A375 (cell line): ENCODE data around the gene OGN. TPM values are rescaled to one million over a fixed set of nuclear protein-coding genes. Genes with fewer than 3 reads are reported as not detected.

Source experiments
- total RNA-seq: library from RNA; depleted of rRNA; stranded (reverse); fragments of >200 nt; shearing (Covaris generic); gene quantifications from 2 replicates; pipeline ENCODE4 v1.2.3, GENCODE V29; 2014; rRNA removed

OGN gene, protein sequence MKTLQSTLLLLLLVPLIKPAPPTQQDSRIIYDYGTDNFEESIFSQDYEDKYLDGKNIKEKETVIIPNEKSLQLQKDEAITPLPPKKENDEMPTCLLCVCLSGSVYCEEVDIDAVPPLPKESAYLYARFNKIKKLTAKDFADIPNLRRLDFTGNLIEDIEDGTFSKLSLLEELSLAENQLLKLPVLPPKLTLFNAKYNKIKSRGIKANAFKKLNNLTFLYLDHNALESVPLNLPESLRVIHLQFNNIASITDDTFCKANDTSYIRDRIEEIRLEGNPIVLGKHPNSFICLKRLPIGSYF
- not detected in 2 replicates for total RNA-seq

DNA sequence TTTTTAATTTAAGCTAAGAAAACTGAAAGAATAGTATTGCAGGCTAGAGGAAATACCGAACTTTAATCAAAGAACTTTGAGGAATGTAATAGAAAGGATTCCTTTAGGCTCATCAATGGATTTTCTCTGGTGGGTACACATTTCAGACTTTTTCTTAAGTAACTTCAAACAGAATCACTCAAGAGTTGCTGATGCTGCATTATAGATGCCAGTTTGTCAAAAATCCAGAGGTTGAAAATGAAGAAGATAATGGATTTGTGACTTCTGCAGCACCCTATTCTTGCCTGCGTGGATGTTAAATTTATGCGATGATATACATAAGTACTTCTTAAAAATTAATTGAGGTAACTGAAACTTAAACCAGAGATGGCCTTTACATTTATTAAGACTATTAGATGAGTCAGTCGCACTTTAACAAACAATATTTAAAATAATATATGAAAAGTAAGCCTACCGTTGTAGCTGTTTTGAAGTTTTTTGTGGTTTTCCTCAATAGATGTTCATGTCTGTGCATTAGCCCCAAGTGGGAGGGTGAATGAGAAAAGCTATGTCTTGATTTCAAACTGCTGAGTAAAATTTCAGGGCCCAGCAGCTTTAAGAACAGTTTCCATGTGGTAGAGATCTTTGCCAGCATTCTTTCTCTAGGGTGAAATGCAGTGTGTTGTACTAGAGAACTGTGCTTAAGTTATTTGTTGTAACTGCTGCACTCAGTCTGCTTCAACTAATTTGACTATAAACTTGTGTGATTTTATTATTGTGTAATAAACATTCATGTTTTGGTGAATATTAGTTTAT is at the start of gene OGN:
OGN (minus strand) TSS at position 537 of the 795 bp plus-strand sequence. CDS start 1,171 bp downstream, outside the sequence.

DNA sequence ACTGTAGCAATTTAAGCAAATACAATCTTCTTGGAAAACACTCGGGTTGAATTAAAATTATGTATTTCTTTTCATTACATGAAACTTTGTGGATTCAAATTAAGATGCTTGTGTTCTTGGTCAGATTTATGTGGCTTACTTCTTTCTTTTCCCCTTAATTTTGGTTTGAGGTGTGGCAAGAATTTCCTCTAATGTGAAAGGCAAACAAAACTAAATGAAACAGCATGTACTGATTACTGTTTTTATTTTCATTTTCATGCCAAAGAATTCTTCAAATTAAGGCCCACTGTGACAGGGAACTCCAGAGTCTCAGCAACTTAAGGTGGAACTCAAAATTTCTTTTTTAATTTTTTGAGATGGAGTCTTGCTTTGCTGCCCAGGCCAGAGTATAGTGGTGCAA is 20.0 kb upstream of the OGN start, which contains the start of gene OMD:
OMD (minus strand) TSS at position 132 of the 400 bp plus-strand sequence. CDS start 6,913 bp downstream, outside the sequence.

Other genes with a start within 250 kb of the OGN start
- gene IARS1, start 110.9 kb downstream of the OGN start, total RNA-seq: 354 and 367 TPM in 2 replicates
- gene NOL8, start 79.2 kb downstream of the OGN start, total RNA-seq: 33.2 and 39.0 TPM in 2 replicates
- gene CENPP, start 78.6 kb downstream of the OGN start, total RNA-seq: 14.2 and 15.4 TPM in 2 replicates
- gene OMD, start 19.9 kb upstream of the OGN start, total RNA-seq: not detected in 2 replicates
- gene ASPN, start 77.9 kb upstream of the OGN start, total RNA-seq: not detected in 2 replicates
- 0.77 and 1.5 TPM in 2 replicates for gene ECM2, start 131.4 kb upstream of the OGN start, total RNA-seq